Jurkat, Clone E6-1 (cell line): ENCODE results near the gene POLR3C.
A peak's percentile ranks its signal among the peaks of the same experiment; 100 is the strongest.
"Not testable (repeated sequence)": the region's sequence is repeated elsewhere in the genome, so short reads cannot be mapped to it uniquely, and the experiment has no call there.

Experiments
- DNase-seq: peaks from one replicate; pipeline ENCODE4 v3.0.0-alpha.2; 2011; ENCODE audit warnings: low read depth, low spot score
- H3K4me3 ChIP-seq: 2 replicates; pipeline ENCODE4 v1.5.1; 2011; ENCODE audit warnings: mild to moderate bottlenecking, low read length, control low read depth, moderate library complexity

POLR3C gene

DNA sequence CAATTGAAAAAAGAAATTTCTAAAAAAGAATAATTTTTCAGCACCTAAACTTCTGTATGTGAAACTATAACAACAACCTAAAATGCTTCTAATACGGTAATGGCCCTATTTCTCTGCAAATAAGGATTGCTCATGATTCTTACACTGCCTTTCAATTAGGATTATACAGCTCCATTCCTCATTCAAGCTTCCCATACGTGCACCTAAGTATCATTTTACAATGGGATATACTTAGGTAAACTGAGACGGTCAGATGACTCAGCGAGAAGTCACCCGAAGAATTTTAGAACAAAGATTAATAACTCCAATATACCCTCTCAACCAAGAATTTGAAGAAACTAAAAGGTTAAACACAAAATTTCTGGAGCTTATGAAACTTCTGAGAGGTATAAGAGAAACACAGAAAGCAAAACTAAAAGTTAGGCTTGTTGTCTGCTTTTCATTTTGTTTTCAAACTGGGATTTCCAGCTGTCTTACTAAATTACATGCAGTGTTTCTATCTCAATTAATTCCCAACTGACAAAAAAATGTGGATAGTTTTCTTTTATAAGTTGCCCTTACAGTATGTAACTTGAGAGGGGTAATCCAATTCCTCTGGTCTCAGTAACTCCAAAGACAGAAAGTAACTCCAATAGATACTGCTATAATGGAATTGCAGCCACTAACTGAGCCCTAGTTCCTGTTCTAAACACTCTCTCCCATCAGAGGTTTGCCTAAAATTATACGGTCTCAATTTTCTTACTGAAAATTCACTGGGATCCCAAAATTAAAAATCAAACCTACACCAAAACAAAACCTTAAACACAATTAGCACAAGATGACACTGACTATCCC lies 10.8 kb upstream of the POLR3C start:
- H3K4me3 ChIP-seq, DNase-seq: not testable (repeated sequence)

- H3K4me3 ChIP-seq, DNase-seq: not testable (repeated sequence)
These were observed 5.9 kb upstream of the POLR3C start for GRCh38 chr1:145818095-145818494.

DNA sequence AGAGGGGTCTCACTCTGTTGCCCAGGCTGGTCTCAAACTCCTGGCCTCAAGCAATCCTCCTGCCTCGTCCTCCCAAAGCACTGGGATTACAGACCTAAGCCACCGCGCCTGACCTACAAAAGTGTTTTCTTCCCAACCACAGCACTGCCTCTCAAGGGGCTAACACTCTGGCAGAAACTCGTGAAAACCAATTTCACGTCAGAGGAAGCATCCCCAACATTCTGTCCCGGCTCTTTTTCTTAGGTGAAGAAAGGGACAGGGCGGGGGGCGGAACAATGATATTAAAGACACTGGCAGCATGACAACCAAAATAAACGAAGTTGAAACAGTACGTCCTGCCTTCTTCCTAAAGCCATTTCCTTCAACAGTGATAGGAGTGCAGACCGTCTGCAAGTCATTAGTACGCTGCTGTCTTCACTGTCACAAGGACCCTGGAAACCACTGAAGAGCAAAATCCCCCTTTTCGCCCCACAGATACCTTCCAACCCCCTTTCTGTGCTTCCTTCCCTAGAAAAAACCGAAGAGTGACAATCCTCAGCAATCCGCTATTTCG lies 1.1 kb upstream of the POLR3C start:
- H3K4me3 ChIP-seq, DNase-seq: not testable (repeated sequence)

DNA sequence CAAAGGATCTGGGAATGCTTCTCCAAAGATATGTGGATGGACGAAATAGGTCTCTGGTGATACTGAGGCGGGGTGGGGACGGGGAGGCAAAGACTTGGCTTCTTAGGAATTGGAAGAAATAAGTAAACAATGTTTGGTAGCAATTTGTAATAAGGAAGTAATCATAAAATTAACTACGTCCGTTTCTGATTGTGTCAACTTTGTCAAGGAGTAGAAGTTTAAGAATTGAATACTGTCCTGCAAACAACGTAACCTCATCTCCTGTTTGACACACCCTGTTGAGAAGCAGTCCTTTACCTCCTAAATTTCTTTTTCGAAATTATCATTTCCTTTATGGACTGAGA lies 471 bp downstream of the POLR3C start:
- DNase-seq = no peak
- H3K4me3 ChIP-seq = peak overlapping the region; percentile 99

GRCh38 chr1:145826030-145826429 lies 2.0 kb downstream of the POLR3C start:
- DNase-seq = no peak
- H3K4me3 ChIP-seq = no peak overlapping the region

GRCh38 chr1:145827966-145828365 lies 4.0 kb downstream of the POLR3C start:
- DNase-seq = no peak
- no peak overlapping the region for H3K4me3 ChIP-seq

DNA sequence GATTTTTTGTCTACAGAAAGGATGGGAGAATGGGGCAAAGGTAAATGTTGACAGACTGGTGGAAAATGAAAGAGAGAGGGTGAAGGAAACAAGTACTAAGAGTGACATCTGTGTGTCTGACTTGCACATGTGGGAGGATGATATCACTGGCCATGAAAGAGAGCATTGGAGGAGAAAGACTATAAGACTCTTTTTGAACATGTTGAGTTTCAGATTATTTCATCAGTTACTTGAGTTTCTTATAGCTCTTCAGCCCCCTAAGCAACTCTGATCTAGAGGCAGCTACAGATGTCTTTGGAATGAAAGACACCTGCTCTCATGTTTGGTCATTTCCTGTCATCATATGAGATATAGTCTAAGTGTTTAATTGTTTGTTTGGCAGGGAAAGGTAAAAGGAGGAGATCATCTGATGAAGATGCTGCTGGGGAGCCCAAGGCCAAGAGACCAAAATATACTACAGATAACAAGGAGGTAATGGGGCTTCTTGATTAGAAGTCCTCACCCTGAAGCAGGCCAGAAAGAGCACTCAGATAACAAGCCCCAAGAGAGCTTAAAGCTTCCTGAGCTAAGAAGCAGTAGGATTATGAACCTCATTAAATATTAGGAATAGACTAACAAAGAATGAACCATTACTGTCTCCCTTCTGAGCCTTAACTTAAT lies 4.5 kb downstream of the POLR3C start:
- H3K4me3 ChIP-seq = no peak overlapping the region
- no peak for DNase-seq

GRCh38 chr1:145830810-145831209 lies 6.8 kb downstream of the POLR3C start:
- not testable (repeated sequence) for H3K4me3 ChIP-seq, DNase-seq

- no peak for DNase-seq
- no peak overlapping the region for H3K4me3 ChIP-seq
These were observed 13.7 kb downstream of the POLR3C start for GRCh38 chr1:145837656-145838055.

GRCh38 chr1:145843031-145843430 lies 19.0 kb downstream of the POLR3C start:
- no peak for DNase-seq
- H3K4me3 ChIP-seq = no peak overlapping the region

GRCh38 chr1:145845144-145845513 lies 21.1 kb downstream of the POLR3C start:
- peak overlapping the region; percentile 73 for H3K4me3 ChIP-seq
- DNase-seq = no peak

DNA sequence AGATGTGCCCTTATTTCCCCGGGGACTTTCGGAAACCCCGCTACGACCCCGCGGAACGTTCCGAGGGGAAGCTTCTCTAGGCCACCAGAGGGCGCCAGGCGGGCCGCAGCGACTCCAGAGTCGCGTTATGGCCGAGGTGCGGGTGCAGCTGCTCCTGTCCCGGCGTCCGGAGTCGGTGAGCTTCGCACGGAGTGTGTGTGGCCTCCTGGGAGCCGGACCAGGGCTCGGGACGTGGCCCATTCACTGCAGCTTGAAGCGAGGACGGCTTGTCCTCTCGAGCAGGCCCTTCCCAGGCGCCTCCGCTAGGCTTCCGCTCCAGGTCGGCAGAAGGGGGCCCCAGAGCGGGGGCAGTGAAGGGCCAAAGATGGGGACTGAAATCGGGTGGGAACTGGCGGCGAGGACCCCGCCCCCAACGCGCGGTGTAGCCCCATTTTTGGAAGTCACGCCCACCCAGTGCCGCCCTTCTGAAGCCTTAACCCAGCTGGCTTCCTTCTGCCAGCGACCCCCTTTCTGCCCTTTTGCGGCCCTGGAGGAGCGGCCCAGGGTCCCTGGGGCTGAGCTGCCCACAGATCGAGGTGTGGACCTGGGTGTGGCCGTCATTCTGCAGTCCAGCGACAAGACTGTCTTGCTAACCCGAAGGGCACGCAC lies 21.6 kb downstream of the POLR3C start, which contains the start of gene NUDT17:
Gene NUDT17, plus strand, starts transcription at position 117 of the 648 bp plus-strand sequence. Its CDS starts 11 bp downstream, at position 128.
- H3K4me3 ChIP-seq = peak within 1 kb of the TSS; percentile 73
- DNase-seq = peak; percentile 49

DNA sequence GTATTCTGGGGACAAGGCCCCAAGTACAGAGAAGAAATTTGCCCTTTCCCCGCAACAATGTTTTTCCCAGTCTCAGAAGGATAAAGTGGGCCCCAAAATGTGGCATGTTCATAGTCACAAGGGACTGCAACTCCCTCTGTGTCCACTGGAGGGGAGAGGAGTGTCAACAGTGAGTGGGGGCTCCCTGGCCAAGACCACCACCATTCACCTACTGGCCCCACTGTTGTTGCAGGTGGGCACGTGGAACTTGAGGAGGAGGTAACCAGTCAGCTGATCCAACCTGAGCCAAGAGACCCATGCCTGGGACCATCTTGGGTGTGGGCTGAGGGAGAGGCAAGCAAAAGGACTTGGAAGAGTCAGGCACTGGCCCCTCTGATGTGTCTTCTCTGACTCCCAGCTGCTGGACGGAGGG lies 22.2 kb downstream of the POLR3C start:
- DNase-seq = no peak
- peak overlapping the region; percentile 73 for H3K4me3 ChIP-seq

DNA sequence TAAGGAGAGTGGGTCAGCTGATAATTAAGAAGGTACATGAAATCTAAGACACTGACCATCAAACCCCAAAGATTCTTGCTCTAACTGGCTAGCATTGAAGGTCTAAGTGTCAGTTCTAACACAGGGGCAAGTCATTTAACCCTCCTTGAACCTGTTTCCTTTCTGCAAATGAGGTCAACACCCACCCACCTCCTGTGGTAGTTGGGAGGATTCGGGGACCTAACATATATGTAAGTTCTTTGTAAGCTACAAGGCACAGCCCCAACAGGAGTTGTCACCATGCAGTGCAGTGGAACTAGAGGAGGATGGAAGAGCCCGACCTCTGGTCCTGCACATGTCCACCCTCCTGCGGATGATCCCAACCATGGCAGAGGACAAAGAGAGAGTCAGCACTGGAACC lies 23.8 kb downstream of the POLR3C start:
- no peak overlapping the region for H3K4me3 ChIP-seq
- no peak for DNase-seq

GRCh38 chr1:145849356-145850160 lies 25.6 kb downstream of the POLR3C start:
- no peak for DNase-seq
- no peak overlapping the region for H3K4me3 ChIP-seq

DNA sequence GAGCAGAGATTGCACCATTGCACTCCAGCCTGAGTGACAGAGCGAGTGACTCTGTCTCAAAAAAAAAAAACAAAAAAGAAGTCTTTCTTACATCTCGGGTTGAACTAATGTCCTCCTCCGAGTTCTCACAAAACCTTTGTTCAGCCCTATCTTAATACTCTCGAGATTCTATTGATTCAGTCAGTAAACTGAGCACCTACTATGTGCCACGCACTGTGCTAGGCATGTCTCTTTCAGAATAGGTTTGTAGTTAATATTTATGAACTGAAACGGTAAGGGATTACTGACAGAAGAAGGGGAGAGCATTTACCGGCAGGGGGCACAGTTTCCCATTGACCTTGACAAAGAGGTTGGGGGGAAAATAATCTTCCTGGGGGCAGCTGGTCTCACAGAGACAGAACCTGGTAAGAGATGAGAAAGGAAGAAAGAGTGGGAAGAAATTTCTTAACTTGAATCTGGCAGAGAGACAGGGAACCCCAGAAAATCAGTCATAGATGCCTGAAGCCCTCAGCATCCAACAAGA lies 31.5 kb downstream of the POLR3C start:
- no peak for DNase-seq
- H3K4me3 ChIP-seq = no peak overlapping the region

GRCh38 chr1:145857170-145857569 lies 33.2 kb downstream of the POLR3C start:
- DNase-seq = no peak
- no peak overlapping the region for H3K4me3 ChIP-seq

- peak; percentile 59 for DNase-seq
These were observed 34.4 kb downstream of the POLR3C start for GRCh38 chr1:145858238-145858900.

More at GRCh38 chr1:145858238-145858900, 34.4 kb downstream of the POLR3C start:
- peak overlapping the region; percentile 82 for H3K4me3 ChIP-seq
